OCI-LY7 (cell line): ENCODE data around the gene H1-8.

Source experiments
- EZH2phosphoT487 ChIP-seq: fragments of 200-600 bp; sonication (generic); IDR thresholded peaks from 2 replicates; pipeline ENCODE4 v1.6.1; 2018; ENCODE audit warnings: low read depth, borderline replicate concordance, mild to moderate bottlenecking, mixed run types, antibody characterized with exemption, low read length, moderate library complexity, mixed read lengths
- TF ChIP-seq, protein P1 (sequence below): fragments of 200-600 bp; sonication (generic); conservative IDR thresholded peaks from 2 replicates; pipeline ENCODE4 v1.5.1; 2014; ENCODE audit warnings: mild to moderate bottlenecking, antibody characterized with exemption, low read length, moderate library complexity, mixed read lengths

DNA sequence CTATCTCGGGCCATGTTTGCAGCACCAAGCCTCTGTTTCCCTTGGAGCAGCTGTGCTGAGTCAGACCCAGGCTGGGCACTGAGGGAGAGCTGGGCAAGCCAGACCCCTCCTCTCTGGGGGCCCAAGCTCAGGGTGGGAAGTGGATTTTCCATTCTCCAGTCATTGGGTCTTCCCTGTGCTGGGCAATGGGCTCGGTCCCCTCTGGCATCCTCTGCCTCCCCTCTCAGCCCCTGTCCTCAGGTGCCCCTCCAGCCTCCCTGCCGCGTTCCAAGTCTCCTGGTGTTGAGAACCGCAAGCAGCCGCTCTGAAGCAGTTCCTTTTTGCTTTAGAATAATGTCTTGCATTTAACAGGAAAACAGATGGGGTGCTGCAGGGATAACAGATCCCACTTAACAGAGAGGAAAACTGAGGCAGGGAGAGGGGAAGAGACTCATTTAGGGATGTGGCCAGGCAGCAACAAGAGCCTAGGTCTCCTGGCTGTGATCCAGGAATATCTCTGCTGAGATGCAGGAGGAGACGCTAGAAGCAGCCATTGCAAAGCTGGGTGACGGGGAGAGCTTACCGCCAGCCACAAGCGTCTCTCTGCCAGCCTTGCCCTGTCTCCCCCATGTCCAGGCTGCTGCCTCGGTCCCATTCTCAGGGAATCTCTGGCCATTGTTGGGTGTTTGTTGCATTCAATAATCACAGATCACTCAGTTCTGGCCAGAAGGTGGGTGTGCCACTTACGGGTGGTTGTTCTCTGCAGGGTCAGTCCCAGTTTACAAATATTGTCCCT, 13.4 kb upstream of the H1-8 start:
- TF ChIP-seq, protein P1, sequence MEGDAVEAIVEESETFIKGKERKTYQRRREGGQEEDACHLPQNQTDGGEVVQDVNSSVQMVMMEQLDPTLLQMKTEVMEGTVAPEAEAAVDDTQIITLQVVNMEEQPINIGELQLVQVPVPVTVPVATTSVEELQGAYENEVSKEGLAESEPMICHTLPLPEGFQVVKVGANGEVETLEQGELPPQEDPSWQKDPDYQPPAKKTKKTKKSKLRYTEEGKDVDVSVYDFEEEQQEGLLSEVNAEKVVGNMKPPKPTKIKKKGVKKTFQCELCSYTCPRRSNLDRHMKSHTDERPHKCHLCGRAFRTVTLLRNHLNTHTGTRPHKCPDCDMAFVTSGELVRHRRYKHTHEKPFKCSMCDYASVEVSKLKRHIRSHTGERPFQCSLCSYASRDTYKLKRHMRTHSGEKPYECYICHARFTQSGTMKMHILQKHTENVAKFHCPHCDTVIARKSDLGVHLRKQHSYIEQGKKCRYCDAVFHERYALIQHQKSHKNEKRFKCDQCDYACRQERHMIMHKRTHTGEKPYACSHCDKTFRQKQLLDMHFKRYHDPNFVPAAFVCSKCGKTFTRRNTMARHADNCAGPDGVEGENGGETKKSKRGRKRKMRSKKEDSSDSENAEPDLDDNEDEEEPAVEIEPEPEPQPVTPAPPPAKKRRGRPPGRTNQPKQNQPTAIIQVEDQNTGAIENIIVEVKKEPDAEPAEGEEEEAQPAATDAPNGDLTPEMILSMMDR: no peak
- TF ChIP-seq EZH2phosphoT487: no peak
